ENCODE data around the gene FCRLB. TPM values are rescaled to one million over a fixed set of nuclear protein-coding genes. Genes with fewer than 3 reads are reported as not detected.
A peak's percentile ranks its signal among the peaks of the same experiment; 100 is the strongest.
"Not testable (repeated sequence)": the region's sequence is repeated elsewhere in the genome, so short reads cannot be mapped to it uniquely, and the experiment has no call there.

The FCRLB gene
- total RNA-seq, 1 experiment from 2014 or later, result not detected

DNA sequence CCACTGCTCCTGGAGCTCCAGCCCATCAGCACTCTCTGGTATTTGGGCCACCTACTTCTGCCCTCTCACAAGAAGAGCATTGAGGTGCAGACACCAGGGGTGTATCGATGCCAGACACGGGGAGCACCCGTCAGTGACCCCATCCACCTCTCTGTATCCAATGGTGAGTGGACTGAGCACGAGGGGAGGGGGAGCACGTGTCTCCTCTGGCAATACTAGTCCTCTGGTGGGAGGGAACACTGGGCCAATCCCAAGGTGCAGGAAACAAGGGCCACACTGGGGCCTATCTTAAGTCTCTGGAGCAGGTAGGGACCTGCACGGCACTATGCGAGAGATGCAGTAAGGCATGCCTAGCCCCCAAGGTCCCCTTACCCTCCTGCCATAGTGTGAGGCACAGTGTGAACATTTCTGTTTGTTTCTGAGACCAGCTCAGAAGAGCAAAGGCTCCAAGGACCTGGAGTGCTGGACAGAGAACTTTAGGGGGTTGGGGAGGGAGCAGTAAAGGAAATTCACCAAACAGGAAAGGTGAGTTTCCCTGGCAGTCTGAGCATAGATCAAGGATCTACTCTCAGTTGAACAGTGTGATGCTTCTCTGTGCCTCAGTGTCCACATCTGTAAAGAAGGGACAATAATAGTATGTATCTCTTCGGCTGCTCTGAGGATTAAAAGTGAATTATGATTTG, 2.3 kb downstream of the FCRLB start:
- Histone ChIP-seq H3K4me2 (ENCODE audit: insufficient read depth, insufficient read length, low read length) (no peak overlapping the region), H3K4ac (ENCODE audit: low read depth, low read length) (no peak overlapping the region), H3K9me3 (ENCODE audit: control insufficient read depth, low read depth, low read length) (no peaks in the 10 kb centered on the region), H3K27ac (ENCODE audit: insufficient read length, low read depth, low read length) (no peak overlapping the region), H4K20me1 (ENCODE audit: control insufficient read depth, insufficient read depth, insufficient read length) (no peaks in the 10 kb centered on the region), H4K5ac (ENCODE audit: insufficient read length, low read depth, low read length) (no peak overlapping the region), H3K14ac (ENCODE audit: insufficient read depth, low read length) (no peak overlapping the region), H2BK5ac (ENCODE audit: insufficient read length, low read length) (no peak overlapping the region), H3K23me2 (ENCODE audit: insufficient read length, low read depth, low read length, poor library complexity, severe bottlenecking) (peaks cover 9% of the 10 kb centered on the region), H2BK15ac (ENCODE audit: low read depth, low read length) (no peak overlapping the region), H3K27me3 (ENCODE audit: insufficient read depth, low read length) (peaks cover 14% of the 10 kb centered on the region; the same call in 1 of the 2 replicates), H2BK20ac (ENCODE audit: low read depth, low read length, poor library complexity, severe bottlenecking) (no peak overlapping the region), H4K91ac (ENCODE audit: insufficient read length, low read depth, low read length) (no peak overlapping the region), H3K9ac (ENCODE audit: extremely low read depth, insufficient read length, low read length) (no peak overlapping the region), H2BK12ac (ENCODE audit: insufficient read length, low read depth, low read length) (no peak overlapping the region), H2AK5ac (ENCODE audit: insufficient read length, low read length) (no peak overlapping the region), H3K56ac (ENCODE audit: insufficient read length, low read depth, low read length) (no peak overlapping the region), H3T11ph (ENCODE audit: low read length) (no peak overlapping the region), H3K79me1 (ENCODE audit: insufficient read depth, low read depth, low read length, poor library complexity, severe bottlenecking) (no peaks in the 10 kb centered on the region), H4K8ac (replicated peaks; ENCODE audit: insufficient read length, low read depth, low read length) (no peak overlapping the region), H3K23ac (ENCODE audit: insufficient read length, low read depth, low read length) (no peak overlapping the region), H2AFZ (ENCODE audit: low read length) (no peak overlapping the region), H3K18ac (ENCODE audit: insufficient read length, low read depth, low read length) (no peak overlapping the region), H3K79me2 (ENCODE audit: insufficient read depth, low read length) (no peaks in the 10 kb centered on the region), H2BK120ac (ENCODE audit: low read depth, low read length, poor library complexity, severe bottlenecking) (no peak overlapping the region), H3K4me1 (ENCODE audit: insufficient read depth, low read length) (no peaks in the 10 kb centered on the region)
- no peak overlapping the region for H3K4me3 Mint-ChIP-seq
- peaks cover 0 to 2% (median 0%) of the 10 kb centered on the region in 3 experiments; a peak in 2 of 7 replicates for H3K36me3 Mint-ChIP-seq (ENCODE audit: insufficient read depth in 1 of 3, low read depth in 3 of 3)
- peaks cover 5 to 13% of the 10 kb centered on the region in 2 experiments for H3K4me1 Mint-ChIP-seq
- no CpG with 5 or more reads among the region's 8 CpGs for WGBS (ENCODE audit: extremely low coverage, insufficient read length, low lambda C conversion rate)
- no peak overlapping the region for H3K27ac Mint-ChIP-seq
- DNase-seq, result no peak
- no peaks in the 10 kb centered on the region; a peak in 1 of 5 replicates for H3K9me3 Mint-ChIP-seq
- TF ChIP-seq, protein P1, sequence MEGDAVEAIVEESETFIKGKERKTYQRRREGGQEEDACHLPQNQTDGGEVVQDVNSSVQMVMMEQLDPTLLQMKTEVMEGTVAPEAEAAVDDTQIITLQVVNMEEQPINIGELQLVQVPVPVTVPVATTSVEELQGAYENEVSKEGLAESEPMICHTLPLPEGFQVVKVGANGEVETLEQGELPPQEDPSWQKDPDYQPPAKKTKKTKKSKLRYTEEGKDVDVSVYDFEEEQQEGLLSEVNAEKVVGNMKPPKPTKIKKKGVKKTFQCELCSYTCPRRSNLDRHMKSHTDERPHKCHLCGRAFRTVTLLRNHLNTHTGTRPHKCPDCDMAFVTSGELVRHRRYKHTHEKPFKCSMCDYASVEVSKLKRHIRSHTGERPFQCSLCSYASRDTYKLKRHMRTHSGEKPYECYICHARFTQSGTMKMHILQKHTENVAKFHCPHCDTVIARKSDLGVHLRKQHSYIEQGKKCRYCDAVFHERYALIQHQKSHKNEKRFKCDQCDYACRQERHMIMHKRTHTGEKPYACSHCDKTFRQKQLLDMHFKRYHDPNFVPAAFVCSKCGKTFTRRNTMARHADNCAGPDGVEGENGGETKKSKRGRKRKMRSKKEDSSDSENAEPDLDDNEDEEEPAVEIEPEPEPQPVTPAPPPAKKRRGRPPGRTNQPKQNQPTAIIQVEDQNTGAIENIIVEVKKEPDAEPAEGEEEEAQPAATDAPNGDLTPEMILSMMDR (conservative IDR thresholded peaks at IDR 0.05), result no peak
- peaks cover 67% of the 10 kb centered on the region for H3K27me3 Mint-ChIP-seq (ENCODE audit: low read depth)

DNA sequence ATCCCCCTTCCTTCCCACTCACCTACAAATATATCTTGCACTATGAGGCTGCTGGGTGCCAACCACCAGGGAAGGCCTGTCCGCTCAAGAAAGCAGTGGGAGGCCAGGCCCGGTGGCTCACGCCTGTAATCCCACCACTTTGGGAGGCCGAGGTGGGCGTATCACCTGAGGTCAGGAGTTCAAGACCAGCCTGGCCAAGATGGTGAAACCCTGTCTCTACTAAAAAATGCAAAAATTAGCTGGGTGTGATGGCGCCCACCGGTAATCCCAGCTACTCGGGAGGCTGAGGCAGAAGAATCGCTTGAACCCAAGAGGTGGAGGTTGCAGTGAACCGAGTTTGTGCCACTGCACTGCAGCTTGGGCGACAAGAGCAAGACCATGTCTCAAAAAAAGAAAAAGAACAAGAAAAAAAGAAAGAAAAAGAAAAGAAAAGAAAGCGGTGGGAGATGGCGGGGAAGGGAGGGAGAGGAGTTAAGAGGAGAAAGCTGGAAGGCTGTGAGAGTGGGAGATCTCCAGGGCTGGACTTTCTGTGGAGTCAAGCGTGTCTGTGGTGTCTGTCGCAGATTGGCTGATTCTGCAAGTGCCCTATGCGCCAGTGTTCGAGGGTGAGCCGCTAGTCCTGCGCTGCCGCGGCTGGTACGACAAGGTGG, 4.0 kb downstream of the FCRLB start:
- H4K5ac ChIP-seq (ENCODE audit: insufficient read length, low read depth, low read length); H3K14ac ChIP-seq (ENCODE audit: insufficient read depth, low read length); H3K4me1 ChIP-seq (ENCODE audit: insufficient read depth, low read length); H3K18ac ChIP-seq (ENCODE audit: insufficient read length, low read depth, low read length); DNase-seq; H3K9me3 ChIP-seq (ENCODE audit: control insufficient read depth, low read depth, low read length); H3K23ac ChIP-seq (ENCODE audit: insufficient read length, low read depth, low read length); H3K56ac ChIP-seq (ENCODE audit: insufficient read length, low read depth, low read length); H4K91ac ChIP-seq (ENCODE audit: insufficient read length, low read depth, low read length); H3K79me2 ChIP-seq (ENCODE audit: insufficient read depth, low read length); H2BK12ac ChIP-seq (ENCODE audit: insufficient read length, low read depth, low read length); H4K20me1 ChIP-seq (ENCODE audit: control insufficient read depth, insufficient read depth, insufficient read length); H3K23me2 ChIP-seq (ENCODE audit: insufficient read length, low read depth, low read length, poor library complexity, severe bottlenecking); H4K8ac ChIP-seq (replicated peaks; ENCODE audit: insufficient read length, low read depth, low read length); H3K4ac ChIP-seq (ENCODE audit: low read depth, low read length); H2AFZ ChIP-seq (ENCODE audit: low read length); H2AK5ac ChIP-seq (ENCODE audit: insufficient read length, low read length); H3K9ac ChIP-seq (ENCODE audit: extremely low read depth, insufficient read length, low read length); H3K9me3 Mint-ChIP-seq; H3K36me3 Mint-ChIP-seq (ENCODE audit: insufficient read depth in 1 of 3, low read depth in 3 of 3); H2BK120ac ChIP-seq (ENCODE audit: low read depth, low read length, poor library complexity, severe bottlenecking); H3K79me1 ChIP-seq (ENCODE audit: insufficient read depth, low read depth, low read length, poor library complexity, severe bottlenecking); H3T11ph ChIP-seq (ENCODE audit: low read length); H2BK20ac ChIP-seq (ENCODE audit: low read depth, low read length, poor library complexity, severe bottlenecking); H2BK5ac ChIP-seq (ENCODE audit: insufficient read length, low read length); H2BK15ac ChIP-seq (ENCODE audit: low read depth, low read length); H3K27ac ChIP-seq (ENCODE audit: insufficient read length, low read depth, low read length): not testable (repeated sequence)
- peak overlapping the region in 1 of 3 experiments; percentile 23; a peak in 1 of 7 replicates for H3K27ac Mint-ChIP-seq
- peak overlapping the region; percentile 98 for H3K4me2 ChIP-seq (ENCODE audit: insufficient read depth, insufficient read length, low read length)
- peaks cover 7 to 16% of the 10 kb centered on the region in 2 experiments for H3K4me1 Mint-ChIP-seq
- no CpG with 5 or more reads among the region's 22 CpGs for WGBS (ENCODE audit: extremely low coverage, insufficient read length, low lambda C conversion rate)
- H3K27me3 ChIP-seq (ENCODE audit: insufficient read depth, low read length), result peaks cover 14% of the 10 kb centered on the region; the same call in 1 of the 2 replicates
- peak overlapping the region; percentile 78 to 92 for H3K4me3 Mint-ChIP-seq
- H3K27me3 Mint-ChIP-seq (ENCODE audit: low read depth), result peaks cover 80% of the 10 kb centered on the region
